GM18951 (cell line): Measurements from ENCODE around the gene DACT2.

Experiments used
- POLR2A ChIP-seq: IDR thresholded peaks from 4 replicates; pipeline ENCODE4 v1.6.1; 2011; ENCODE audit warnings: mild to moderate bottlenecking; ENCODE audit not compliant: insufficient read length, insufficient read depth; ENCODE audit errors: extremely low read depth
- in situ Hi-C: fragments of 300-500 bp; cut with MboI; formaldehyde crosslinking; loops from one replicate; pipeline ENCODE4 v1.12.0; 2022; ENCODE audit warnings: low sequenced_read_pairs, mixed read lengths, inconsistent platforms; ENCODE audit not compliant: unreplicated experiment

The DACT2 gene, protein sequence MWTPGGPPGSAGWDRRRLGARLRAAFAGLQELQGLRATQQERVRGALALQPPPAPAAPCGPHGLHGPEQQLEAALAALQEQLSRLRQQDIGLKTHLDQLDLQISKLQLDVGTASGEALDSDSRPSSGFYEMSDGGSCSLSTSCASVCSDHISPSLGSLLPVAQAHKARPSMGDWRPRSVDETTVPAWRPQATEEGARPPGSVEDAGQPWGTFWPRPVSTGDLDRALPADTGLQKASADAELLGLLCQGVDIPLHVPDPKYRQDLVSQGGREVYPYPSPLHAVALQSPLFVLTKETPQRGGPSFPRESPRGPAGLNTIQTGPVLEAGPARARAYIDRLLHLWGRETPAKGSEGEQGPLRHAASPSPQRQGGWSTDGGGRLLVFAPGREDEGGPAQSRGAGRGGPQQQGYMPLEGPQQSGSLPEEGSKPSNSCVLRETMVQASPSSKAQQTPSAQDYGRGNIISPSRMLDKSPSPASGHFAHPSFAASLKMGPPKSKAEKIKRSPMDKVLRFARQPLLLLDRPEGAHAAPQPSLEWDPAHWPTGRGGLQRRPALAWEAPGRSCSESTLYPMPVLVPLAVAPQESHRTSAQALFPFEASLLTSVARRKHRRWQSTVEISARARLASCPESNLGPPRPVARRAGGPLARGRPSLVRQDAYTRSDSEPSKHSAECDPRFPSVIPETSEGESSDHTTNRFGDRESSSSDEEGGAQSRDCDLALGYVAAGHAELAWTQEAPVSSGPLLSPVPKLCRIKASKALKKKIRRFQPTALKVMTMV

DNA sequence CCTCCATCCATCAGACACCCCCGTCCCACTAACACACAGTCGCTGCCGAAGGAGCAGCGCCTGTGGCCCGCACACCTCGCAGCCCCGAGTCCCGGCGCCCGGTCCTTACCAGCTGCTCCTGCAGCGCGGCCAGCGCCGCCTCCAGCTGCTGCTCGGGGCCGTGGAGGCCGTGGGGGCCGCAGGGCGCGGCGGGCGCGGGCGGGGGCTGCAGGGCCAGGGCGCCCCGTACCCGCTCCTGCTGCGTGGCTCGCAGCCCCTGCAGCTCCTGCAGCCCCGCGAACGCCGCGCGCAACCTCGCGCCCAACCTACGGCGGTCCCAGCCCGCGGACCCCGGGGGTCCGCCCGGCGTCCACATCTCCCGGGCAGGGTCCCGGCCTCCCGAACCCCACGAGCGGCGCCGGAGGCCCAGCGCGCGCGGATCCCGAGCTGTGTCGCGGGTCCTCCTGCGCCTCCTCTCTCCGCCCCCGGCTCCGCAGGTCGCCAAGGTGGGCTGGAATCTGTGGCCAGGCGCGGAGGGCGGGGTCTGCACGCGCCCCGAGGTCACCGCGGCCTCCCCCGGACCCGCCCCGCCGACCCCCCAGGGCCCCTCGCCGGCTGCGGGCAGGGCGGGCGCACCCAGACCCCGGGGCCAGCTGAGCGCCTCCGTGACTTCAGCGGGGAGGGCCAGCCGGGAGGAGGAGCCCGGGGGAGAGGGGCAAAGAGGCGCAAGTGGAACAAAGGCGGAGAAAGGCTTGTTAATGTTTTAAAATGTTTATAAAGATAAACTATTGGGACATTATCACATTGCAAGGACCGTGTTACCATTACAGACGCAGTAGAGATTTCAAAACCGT is at the start of gene DACT2:
TSS of gene DACT2 (minus strand) at position 499 of the 833 bp plus-strand sequence. CDS start at position 355, 144 bp downstream.
- in situ Hi-C loops, result no loop called here
- TF ChIP-seq POLR2A, result no peak

DNA sequence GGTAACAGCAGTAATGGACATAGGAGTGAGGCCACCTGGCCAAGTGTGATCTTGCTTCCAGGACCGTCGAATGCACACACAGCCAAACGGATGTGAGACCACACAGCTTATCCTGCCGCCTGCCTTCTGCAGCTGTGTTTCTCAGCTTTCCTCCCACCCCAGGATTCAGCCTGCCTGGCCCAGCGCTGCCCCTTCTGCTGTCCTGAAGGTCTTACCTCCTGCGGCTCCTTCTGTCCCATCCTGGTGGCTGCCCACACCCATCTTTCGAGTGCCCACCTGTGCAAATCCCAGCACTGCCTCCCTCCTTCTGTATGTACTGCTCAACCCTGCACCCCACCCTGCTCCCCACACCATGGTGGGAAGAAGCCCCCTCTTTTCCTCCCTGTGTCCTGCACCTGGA is 49.4 kb upstream of the DACT2 start:
- in situ Hi-C loops, result loop anchor here (25.0 kb wide), 1 partner anchor 518 kb away; no protein-coding TSS in a partner anchor
- no peak for TF ChIP-seq POLR2A

DNA sequence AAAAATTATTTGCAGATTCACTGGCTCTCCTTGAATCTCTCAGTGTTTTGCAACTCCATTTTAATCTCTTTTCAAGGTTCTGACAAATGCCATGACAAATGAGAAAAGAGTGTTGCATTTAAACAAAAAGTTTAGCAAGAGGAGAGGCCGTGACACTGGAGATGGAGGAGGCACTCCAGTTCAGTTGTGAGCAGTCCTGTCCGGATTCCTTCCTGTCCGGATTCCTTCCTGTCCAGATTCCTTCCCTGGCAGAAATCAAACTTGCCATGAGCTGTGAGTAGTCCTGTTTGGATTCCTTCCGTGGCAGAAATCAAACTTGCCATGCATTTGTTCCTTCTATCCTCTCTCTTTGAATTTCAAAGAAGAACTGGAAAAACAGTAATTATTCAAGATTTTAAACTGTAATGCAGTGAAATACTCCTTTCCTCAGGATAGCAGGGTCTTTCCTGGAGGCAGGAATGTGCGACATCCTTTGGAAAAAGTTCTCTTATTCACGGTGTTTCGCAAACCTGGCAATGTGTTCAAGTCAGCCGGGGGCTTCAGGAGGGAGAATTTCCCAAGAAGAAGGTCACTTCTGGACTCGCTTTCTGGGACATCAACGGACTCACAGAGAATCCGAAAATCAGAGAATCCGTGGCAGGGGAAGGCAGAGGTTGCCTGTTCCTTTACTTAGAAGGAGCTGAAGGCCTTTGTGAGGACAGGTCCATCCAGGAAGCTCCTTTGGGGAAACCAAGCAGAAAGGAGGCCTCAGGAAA is 48.7 kb upstream of the DACT2 start:
- in situ Hi-C loops, result loop anchor here (25.0 kb wide), 1 partner anchor 519 kb away; no protein-coding TSS in a partner anchor
- no peak for TF ChIP-seq POLR2A

DNA sequence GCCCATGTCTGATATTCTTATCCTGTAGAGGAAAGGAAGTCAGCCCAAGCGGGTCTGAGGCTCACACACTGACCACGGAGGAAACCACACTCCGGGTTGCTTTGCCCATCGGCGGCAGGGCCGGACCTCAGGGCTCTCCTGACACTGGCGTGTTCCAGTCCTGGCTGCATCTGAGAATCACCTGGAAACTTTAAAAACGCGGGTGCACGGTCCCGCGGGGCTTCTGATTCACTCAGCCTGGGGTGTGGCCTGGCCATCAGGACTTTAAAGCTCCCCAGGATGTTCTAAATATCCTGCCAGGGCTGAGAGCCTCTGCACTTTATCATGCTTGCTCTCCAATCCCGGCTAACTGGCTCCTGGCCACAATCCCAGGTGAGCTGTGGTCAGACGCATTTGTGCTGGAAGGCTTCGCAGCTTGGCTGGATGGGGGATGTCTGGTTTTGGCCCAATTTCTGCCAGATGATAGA is 47.7 kb upstream of the DACT2 start:
- in situ Hi-C loops, result loop anchor here (25.0 kb wide), 1 partner anchor 520 kb away; no protein-coding TSS in a partner anchor

DNA sequence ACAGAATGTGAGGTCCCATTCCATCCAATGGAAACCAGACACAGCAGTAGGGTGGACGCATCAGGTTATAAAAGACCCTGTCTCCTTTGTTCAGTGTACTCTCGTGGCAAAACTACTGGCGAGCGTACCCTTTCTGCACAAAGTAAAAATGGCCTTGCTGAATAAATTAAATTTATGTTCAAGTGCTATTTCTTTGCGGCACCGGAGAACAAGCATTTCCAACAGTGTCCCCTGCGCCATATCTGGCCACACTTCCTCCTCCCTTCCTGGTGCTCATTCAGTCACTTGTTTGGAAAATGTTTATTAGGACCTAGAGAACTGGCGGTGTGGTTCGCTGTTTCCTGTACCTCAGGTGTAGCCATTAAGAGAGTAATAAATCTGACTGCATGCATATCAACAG is 46.9 kb upstream of the DACT2 start:
- no peak for TF ChIP-seq POLR2A
- in situ Hi-C loops, result loop anchor here (25.0 kb wide), 1 partner anchor 521 kb away; no protein-coding TSS in a partner anchor

More for the DNA sequence above, 47.7 kb upstream of the DACT2 start:
- TF ChIP-seq POLR2A, result no peak

DNA sequence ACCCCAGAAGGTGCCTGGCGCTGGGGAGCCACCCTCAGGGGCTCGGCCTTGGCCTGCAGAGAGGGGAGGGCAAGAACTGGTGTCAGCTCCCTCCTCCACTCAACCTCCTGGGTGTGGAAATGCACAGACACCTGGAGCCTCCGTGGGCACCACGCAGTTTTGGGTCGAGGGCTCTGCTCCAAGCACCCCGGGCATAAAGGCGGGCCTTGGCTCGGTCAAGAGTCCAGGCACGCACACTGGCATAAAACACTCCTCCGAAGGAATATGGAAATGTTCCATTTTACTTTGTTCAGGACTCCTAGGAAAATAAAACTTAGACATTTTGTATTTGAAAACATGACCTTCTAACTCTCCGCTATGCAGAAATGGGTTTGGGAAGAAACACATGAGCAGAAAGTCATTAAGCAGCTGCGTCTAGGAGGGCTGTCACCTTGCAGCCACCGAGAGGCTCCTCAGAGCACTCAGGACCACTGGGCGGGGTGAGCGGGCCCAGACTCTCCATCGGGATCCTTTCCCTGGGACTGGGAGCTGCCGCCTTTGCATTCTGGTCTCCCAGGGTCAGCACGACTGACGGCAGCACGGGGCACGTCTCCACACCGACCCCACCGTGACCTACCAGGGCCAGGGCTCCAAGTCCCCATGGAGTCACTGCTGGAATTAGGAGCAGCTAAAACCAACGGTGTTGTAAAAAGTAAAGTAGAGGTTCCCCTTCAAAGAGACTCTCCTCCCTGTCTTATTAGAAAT is 46.0 kb upstream of the DACT2 start:
- in situ Hi-C loops, result loop anchor here (25.0 kb wide), 1 partner anchor 522 kb away; no protein-coding TSS in a partner anchor
- TF ChIP-seq POLR2A, result no peak

DNA sequence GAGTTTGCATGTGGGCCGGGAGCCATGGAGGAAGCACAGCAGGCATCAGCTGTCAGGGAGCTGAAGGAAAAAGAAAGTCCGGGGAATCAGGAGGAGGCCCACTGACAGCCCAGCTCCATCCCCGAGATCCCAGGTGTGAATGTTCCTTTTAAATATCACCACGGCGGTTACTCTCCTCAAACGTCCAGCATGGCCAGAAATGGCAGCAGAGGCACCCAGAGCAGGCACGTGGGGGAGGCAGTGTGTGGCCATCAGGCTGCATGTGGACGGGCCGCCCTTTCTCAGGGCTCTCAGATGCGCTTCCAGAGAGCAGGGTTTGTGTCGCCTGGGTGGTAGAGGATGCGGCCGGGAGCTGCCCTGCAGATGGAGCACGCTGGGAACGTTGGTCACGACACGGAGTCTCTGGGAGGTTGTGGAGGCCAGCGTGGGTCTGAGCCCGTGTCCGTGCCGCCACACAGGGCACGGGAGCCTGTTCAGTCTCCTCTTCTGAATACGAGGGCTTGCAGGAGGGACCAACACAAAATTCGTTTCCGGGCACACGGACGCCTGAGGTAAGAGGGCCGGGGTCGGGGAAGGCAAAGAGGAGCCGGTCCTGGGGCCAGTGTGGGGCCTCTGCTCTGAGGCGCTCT is 45.3 kb upstream of the DACT2 start:
- in situ Hi-C loops, result loop anchor here (25.0 kb wide), 1 partner anchor 522 kb away; no protein-coding TSS in a partner anchor
- TF ChIP-seq POLR2A, result no peak

DNA sequence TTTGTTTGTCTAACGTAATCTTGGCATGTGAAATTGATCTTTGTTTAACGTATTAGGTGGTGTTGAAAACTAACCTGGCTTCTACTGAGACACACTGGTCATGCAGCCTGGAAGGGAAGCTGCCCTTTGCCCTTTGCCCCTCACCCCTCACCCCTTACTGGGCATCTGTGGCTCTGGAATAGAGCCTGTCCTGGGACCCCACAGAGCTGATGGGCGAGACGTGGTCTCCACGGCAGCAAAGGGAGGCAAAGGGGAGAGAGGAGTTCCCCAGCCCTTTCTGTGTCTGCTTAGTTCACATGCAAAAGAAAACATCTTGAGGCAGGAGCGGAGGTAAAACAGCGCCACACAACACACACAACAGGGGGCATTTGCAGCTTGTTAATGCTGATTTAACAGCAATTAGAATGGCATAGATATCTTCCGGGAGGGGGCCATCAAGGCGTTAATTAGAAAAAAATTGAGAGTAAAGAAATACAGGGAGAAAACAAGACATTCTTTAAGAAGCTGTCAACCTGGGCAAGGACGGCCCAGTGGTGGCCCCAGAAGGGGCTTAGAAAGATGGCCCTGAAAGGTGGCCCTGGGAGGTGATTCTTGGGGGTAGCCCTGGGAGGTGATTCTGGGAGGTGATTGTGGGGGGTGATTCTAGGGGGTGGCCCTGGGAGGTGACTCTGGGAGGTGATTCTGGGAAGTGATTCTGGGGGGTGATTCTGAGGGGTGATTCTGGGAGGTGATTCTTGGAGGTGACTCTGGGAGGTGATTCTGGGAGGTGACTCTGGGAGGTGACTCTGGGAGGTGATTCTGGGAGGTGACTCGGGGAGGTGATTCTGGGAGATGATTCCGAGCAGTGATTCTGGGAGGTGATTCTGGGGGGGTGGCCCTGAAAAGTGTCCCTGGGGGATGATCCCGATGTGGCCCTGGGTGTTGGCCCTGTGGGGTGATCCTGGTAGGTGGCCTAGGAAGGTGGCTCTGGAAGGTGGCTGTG is 44.5 kb upstream of the DACT2 start:
- TF ChIP-seq POLR2A, result no peak
- in situ Hi-C loops, result loop anchor here (25.0 kb wide), 1 partner anchor 523 kb away; no protein-coding TSS in a partner anchor

DNA sequence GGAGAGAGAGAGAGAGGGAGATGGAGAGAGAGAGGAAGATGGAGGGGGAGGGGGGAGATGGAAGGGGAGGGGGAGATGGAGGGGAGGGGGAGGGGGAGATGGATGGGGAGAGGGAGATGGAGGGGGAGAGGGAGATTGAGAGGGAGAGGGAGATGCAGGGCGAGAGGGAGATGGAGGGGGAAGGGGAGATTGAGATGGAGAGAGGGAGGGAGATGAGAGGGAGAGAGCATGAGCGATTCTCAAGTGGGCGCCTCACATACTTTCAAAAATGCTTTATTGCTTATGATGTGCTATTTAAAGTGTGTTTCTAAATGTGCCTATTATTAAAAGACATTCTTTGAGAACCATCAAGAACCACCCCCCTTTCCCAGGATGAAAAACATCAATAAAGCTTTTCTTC is 43.7 kb upstream of the DACT2 start:
- no peak for TF ChIP-seq POLR2A
- in situ Hi-C loops, result loop anchor here (25.0 kb wide), 1 partner anchor 524 kb away; no protein-coding TSS in a partner anchor
